ENCODE data around the gene PRXL2A.
"Not testable (repeated sequence)": the region's sequence is repeated elsewhere in the genome, so short reads cannot be mapped to it uniquely, and the experiment has no call there.

Gene PRXL2A

GRCh38 chr10:80462299-80462980, 54.1 kb downstream of the PRXL2A start:
- no peak for DNase-seq

- DNase-seq = peak; percentile 60
Observed at GRCh38 chr10:80462981-80463741, 54.8 kb downstream of the PRXL2A start.

GRCh38 chr10:80463868-80464267, 55.5 kb downstream of the PRXL2A start:
- DNase-seq = no peak

DNA sequence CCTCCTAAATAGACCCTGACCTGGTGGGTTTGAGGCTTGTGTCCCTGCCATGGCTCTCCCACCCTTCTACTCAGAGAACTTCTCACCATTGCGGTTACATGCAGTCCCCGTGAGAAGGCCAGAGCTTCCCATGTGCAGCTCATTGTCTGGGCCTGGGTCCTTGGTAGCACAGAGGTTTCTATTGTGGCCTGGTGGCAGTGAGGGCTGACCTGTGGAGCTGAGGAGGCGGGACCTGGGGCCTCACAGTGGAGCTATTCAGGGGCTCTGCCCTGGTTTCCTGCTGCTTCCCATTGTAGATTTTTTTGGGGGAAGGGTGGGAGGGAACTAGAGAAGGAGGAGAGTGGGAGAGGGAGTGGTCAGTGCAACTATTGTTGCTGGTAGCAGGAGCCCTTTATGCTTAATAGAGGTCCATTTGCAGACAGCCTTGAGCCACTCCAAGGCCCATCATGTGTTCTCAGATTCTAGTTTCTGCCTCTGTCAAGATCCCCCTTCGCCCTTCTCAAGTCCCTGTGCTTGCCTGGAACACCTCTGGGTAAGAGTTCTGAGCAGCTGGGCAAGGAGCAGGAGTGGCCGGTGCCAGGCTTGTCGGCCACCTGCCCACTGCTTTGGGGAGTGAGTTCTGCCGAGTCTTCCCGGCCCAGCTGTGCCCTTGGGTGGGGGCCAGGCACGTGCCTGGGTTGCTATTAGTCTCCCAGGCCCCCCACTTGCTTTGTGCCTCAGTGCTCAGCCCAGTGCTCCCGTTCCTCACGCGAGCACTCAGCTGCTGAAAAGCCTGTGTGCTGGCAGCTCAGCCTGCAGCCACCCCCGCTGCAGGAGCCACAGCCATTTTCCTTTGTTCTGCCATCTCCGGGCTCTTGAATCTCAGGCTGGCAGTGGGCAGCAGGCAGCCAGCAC, 56.5 kb downstream of the PRXL2A start:
- DNase-seq = peak; percentile 85

DNA sequence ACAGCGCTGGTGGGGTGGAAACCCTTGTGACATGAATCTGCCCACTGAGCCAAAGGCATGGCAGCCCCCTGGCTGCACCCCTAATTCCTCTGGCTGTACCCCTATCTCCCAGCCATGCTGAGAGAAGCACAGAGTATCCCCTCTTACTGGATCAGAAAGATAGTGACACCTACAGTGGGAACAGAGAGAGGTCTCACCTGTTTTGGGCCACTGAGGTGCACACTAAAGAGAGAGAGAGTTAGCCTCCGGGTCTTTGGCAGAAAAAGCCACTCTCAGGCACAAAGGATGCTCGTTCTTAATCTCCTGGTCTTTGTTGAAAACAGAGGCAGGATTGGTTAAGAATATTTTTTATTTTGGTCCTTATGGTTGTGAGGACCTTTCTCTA, 57.1 kb downstream of the PRXL2A start:
- DNase-seq = no peak

DNA sequence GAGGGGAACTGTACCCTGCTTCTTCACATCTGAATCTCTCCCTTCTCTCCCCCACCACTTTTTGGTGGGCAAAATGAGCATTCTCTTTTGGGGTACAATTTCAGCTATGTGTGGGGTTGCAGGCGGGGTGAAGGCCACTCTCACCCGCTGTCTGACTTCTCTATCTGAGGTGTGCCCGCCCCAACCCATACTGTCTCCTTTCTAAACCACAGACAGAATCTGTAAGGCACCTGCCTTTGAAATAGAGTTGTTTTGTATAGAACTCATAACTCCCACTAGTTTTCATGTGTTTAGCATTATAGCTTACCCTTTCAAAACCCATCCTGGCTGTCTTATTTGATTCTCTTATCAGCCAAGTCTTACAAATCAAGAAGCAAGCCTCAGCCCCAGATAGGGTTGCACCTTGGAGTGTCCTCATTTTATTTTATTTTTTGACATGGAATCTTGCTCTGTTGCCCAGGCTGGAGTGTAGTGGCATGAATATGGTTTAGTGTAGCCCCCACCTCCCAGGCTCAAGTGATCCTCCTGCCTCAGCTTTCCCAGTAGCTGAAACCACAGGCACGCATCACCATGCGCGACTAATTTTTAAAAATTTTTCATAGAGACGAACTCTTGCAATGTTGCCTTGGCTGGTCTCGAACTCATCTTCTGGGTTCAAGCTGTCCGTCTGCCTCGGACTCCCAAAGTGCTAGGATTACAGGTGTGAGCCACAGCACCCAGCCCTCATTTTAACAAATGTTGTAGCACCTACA, 57.7 kb downstream of the PRXL2A start:
- no peak for DNase-seq

GRCh38 chr10:80466724-80467326, 58.5 kb downstream of the PRXL2A start:
- DNase-seq = no peak

GRCh38 chr10:80468002-80468401, 59.7 kb downstream of the PRXL2A start:
- DNase-seq = peak; percentile 50

DNA sequence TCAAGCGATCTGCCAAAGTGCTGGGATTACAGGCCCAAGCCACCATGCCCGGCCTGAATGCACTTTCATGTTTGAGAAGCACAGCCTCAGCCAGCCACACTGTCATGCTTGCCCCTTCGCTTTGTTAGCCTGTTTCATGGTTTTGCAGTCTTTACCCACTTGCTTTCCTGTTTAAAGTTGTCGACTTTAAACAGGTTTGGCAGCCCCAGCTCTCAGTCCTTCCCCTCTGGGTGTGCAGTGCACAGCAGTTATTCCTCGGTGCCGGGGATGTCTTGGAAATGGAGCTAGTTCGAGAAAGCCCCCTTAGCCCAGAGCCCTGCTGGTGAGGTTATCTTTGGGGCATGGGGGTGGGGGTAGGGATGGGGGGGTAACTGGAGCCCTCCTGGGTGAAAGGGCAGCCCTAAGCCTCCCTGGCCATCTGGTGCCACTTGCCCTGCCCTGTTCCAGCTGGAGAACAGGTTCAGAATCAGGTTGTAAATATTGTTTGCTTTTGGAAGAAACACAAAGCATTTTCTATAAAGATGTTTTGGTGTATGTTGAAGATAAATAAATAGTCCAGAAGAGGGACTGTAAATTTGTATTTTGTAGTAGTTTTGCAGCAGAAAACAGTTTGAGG, 60.6 kb downstream of the PRXL2A start:
- peak; percentile 35 for DNase-seq

- DNase-seq = no peak
Observed at GRCh38 chr10:80470266-80470665, 61.9 kb downstream of the PRXL2A start.

- DNase-seq = no peak
Observed at GRCh38 chr10:80471001-80471400, 62.6 kb downstream of the PRXL2A start.

- DNase-seq = no peak
Observed at GRCh38 chr10:80471715-80472233, 63.4 kb downstream of the PRXL2A start.

DNA sequence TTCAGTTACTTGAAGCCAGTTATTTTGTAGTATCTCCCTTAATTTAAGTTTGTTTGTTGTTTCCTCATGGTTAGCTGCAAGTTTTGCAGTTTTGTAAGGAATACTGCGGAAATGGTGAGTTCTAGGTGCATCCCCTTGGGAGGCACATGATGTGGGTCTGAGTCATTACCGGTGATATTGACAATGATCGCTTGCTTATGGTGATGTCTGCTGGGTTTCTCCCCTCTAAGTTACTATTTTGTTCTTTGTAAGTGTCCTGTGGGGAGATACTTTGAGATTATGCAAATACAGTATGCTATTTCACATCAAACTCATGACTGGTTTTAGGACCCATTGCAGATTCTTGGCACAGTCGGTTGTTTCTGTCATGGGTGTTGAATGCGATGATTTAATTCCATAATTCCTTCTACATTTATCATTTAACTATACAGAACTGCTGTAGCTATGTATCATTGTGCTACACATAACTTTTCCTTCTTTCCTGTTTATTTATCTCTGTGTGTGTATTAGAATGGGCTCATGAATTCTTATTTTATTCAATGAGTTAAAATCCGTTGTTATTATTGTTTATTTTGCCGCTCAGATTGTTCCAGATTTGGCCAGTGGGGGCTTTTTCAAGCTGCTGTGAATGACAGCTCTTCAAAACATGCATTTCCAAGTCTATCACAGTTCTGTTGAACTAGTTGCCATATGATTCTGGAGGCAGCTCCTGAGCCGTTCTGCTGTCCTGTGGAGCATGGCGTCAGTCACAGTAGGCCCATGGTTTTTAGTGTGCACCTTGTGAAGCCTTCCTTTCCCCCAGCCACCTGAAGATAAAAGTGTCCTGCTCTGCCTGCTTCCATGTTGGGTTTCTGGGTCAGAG, 64.1 kb downstream of the PRXL2A start:
- DNase-seq = no peak

- no peak for DNase-seq
Observed at GRCh38 chr10:80473096-80473657, 64.8 kb downstream of the PRXL2A start.

GRCh38 chr10:80473692-80474596, 65.6 kb downstream of the PRXL2A start:
- DNase-seq = no peak

GRCh38 chr10:80474597-80474910, 66.2 kb downstream of the PRXL2A start:
- DNase-seq = no peak

- no peak for DNase-seq
Observed at GRCh38 chr10:80474941-80475340, 66.6 kb downstream of the PRXL2A start.

GRCh38 chr10:80475641-80476040, 67.3 kb downstream of the PRXL2A start:
- not testable (repeated sequence) for DNase-seq

DNA sequence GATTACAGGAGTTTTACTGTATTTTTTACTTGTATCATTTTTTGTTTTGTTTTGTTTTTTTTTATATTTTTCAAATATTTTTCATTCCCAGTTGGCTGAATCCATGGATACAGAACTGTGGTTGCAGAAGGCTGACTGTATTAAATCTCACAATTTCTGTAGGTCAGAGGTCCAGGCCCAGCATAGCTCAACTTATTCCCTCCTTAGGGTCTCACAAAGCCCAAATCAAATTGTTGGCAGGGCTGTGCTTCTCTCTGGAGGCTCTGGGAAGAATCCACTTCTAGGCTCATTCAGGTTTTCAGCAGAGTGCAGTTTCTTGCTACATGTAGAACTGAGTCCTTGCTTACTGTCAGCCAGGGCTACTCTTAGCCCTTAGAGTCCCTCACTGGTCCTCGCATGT, 68.3 kb downstream of the PRXL2A start:
- DNase-seq = no peak

Data from retina (tissue), 1 donor.